Activated CD4-positive, alpha-beta memory T cell treated with anti-CD3 and anti-CD28 coated beads, Interleukin-2, amount 10 ng/mL, durations not matched to agents 7 days and 5 days (primary cell): ENCODE measurements around the gene WDR70. TPM values are rescaled to one million over a fixed set of nuclear protein-coding genes. Genes with fewer than 3 reads are reported as not detected.
"Not testable (repeated sequence)": the region's sequence is repeated elsewhere in the genome, so short reads cannot be mapped to it uniquely, and the experiment has no call there.

Source experiments
- CTCF ChIA-PET: fragments of 350-600 bp; sonication (Branson Sonifier 250); formaldehyde crosslinking; loops from one replicate; lab custom pipeline; 2021; ENCODE audit warnings: antibody characterized with exemption, inconsistent platforms; lab: Charles Lee
- POLR2A ChIA-PET: fragments of 350-600 bp; sonication (Branson Sonifier 250); formaldehyde crosslinking; loops from one replicate; lab custom pipeline; 2021; ENCODE audit warnings: antibody characterized with exemption; lab: Charles Lee
- DNase-seq: peaks from one replicate; pipeline ENCODE4 v3.0.0-alpha.2; 2020
- H3K27ac Mint-ChIP-seq: one replicate; pipeline ENCODE4 v1.8.0; 2021; ENCODE audit warnings: mild to moderate bottlenecking, mixed read lengths
- H3K27me3 Mint-ChIP-seq: one replicate; pipeline ENCODE4 v1.8.0; 2021; ENCODE audit warnings: mixed read lengths
- H3K36me3 Mint-ChIP-seq: one replicate; pipeline ENCODE4 v1.8.0; 2021; ENCODE audit warnings: low read depth, mixed read lengths
- H3K4me1 Mint-ChIP-seq: one replicate; pipeline ENCODE4 v1.8.0; 2021; ENCODE audit warnings: mixed read lengths
- H3K4me3 Mint-ChIP-seq: one replicate; pipeline ENCODE4 v1.8.0; 2021; ENCODE audit warnings: mild to moderate bottlenecking, mixed read lengths
- H3K9me3 Mint-ChIP-seq: one replicate; pipeline ENCODE4 v1.8.0; 2021; ENCODE audit warnings: mixed read lengths
- total RNA-seq, 2 experiments: library from RNA; stranded (reverse); gene quantifications; one replicate each; pipeline ENCODE4 v1.2.3, GENCODE V29; 2021

WDR70 gene
- total RNA-seq, 2 experiments from 2014 or later, result 25.7 to 26.9 TPM

- peaks cover 4% of the 10 kb centered on the region for H3K9me3 Mint-ChIP-seq
- ChIA-PET CTCF (no interaction called here), POLR2A (no interaction called here)
These were observed 407.9 kb downstream of the WDR70 start for GRCh38 chr5:37786862-37787519.

GRCh38 chr5:37787742-37788141 is 408.6 kb downstream of the WDR70 start:
- ChIA-PET CTCF (interaction anchor here (0.6 kb wide), 1 partner anchor 373 kb away, joined by 3 read pairs; no protein-coding TSS in a partner anchor), POLR2A (no interaction called here)
- no peaks in the 10 kb centered on the region for H3K36me3 Mint-ChIP-seq

More at GRCh38 chr5:37786862-37787519, 407.9 kb downstream of the WDR70 start:
- Mint-ChIP-seq H3K27me3 (peaks cover 12% of the 10 kb centered on the region), H3K27ac (no peak overlapping the region), H3K4me3 (no peak overlapping the region), H3K4me1 (no peaks in the 10 kb centered on the region), H3K36me3 (no peaks in the 10 kb centered on the region)
- no peak for DNase-seq

GRCh38 chr5:37789991-37790390 is 410.9 kb downstream of the WDR70 start:
- H3K36me3 Mint-ChIP-seq, result peaks cover 5% of the 10 kb centered on the region
- H3K27me3 Mint-ChIP-seq, result peaks cover 7% of the 10 kb centered on the region
- H3K27ac Mint-ChIP-seq, result no peak overlapping the region
- no peak overlapping the region for H3K4me3 Mint-ChIP-seq
- POLR2A ChIA-PET, result no interaction called here
- no peak for DNase-seq
- CTCF ChIA-PET, result no interaction called here
- peaks cover 13% of the 10 kb centered on the region for H3K9me3 Mint-ChIP-seq
- no peaks in the 10 kb centered on the region for H3K4me1 Mint-ChIP-seq

More at GRCh38 chr5:37787742-37788141, 408.6 kb downstream of the WDR70 start:
- H3K27me3 Mint-ChIP-seq, result peaks cover 6% of the 10 kb centered on the region
- DNase-seq, result no peak
- peaks cover 4% of the 10 kb centered on the region for H3K9me3 Mint-ChIP-seq
- H3K4me1 Mint-ChIP-seq, result no peaks in the 10 kb centered on the region
- no peak overlapping the region for H3K27ac Mint-ChIP-seq
- H3K4me3 Mint-ChIP-seq, result no peak overlapping the region

- ChIA-PET CTCF (interaction anchor here (1.2 kb wide), 1 partner anchor 16 kb away, joined by 4 read pairs; no protein-coding TSS in a partner anchor), POLR2A (no interaction called here)
- Mint-ChIP-seq H3K27me3 (peaks cover 5% of the 10 kb centered on the region), H3K9me3 (peaks cover 16% of the 10 kb centered on the region), H3K4me1 (no peaks in the 10 kb centered on the region), H3K27ac (no peak overlapping the region), H3K36me3 (peaks cover 5% of the 10 kb centered on the region), H3K4me3 (no peak overlapping the region)
- no peak for DNase-seq
These were observed 412.2 kb downstream of the WDR70 start for GRCh38 chr5:37791321-37791720.

GRCh38 chr5:37792975-37793631 is 414.0 kb downstream of the WDR70 start:
- DNase-seq, result no peak
- POLR2A ChIA-PET, result no interaction called here
- no peak overlapping the region for H3K27ac Mint-ChIP-seq
- H3K4me3 Mint-ChIP-seq, result no peak overlapping the region
- peaks cover 5% of the 10 kb centered on the region for H3K36me3 Mint-ChIP-seq
- CTCF ChIA-PET, result no interaction called here
- peaks cover 16% of the 10 kb centered on the region for H3K9me3 Mint-ChIP-seq
- H3K4me1 Mint-ChIP-seq, result no peaks in the 10 kb centered on the region
- peaks cover 8% of the 10 kb centered on the region for H3K27me3 Mint-ChIP-seq

GRCh38 chr5:37795292-37795691 is 416.2 kb downstream of the WDR70 start:
- POLR2A ChIA-PET, H3K27me3 Mint-ChIP-seq, H3K36me3 Mint-ChIP-seq, H3K4me1 Mint-ChIP-seq, H3K27ac Mint-ChIP-seq, CTCF ChIA-PET, H3K4me3 Mint-ChIP-seq, DNase-seq: not testable (repeated sequence)
- peaks cover 16% of the 10 kb centered on the region for H3K9me3 Mint-ChIP-seq

- H3K4me1 Mint-ChIP-seq, POLR2A ChIA-PET, H3K27me3 Mint-ChIP-seq, H3K27ac Mint-ChIP-seq, H3K4me3 Mint-ChIP-seq, DNase-seq, H3K36me3 Mint-ChIP-seq, CTCF ChIA-PET: not testable (repeated sequence)
- peaks cover 16% of the 10 kb centered on the region for H3K9me3 Mint-ChIP-seq
These were observed 417.3 kb downstream of the WDR70 start for GRCh38 chr5:37796435-37796834.

GRCh38 chr5:37799865-37800421 is 420.8 kb downstream of the WDR70 start:
- no peaks in the 10 kb centered on the region for H3K4me1 Mint-ChIP-seq
- no peak overlapping the region for H3K27ac Mint-ChIP-seq
- no peaks in the 10 kb centered on the region for H3K36me3 Mint-ChIP-seq
- H3K9me3 Mint-ChIP-seq, result peaks cover 3% of the 10 kb centered on the region
- peaks cover 6% of the 10 kb centered on the region for H3K27me3 Mint-ChIP-seq
- ChIA-PET CTCF (no interaction called here), POLR2A (no interaction called here)
- DNase-seq, result no peak
- no peak overlapping the region for H3K4me3 Mint-ChIP-seq

GRCh38 chr5:37801521-37801920 is 422.4 kb downstream of the WDR70 start:
- DNase-seq, result no peak
- H3K36me3 Mint-ChIP-seq, result no peaks in the 10 kb centered on the region
- no peak overlapping the region for H3K27ac Mint-ChIP-seq
- CTCF ChIA-PET, result no interaction called here
- H3K27me3 Mint-ChIP-seq, result peaks cover 13% of the 10 kb centered on the region
- H3K4me1 Mint-ChIP-seq, result no peaks in the 10 kb centered on the region
- POLR2A ChIA-PET, result no interaction called here
- H3K4me3 Mint-ChIP-seq, result no peak overlapping the region
- H3K9me3 Mint-ChIP-seq, result no peaks in the 10 kb centered on the region

Other genes with a start within 250 kb of the WDR70 start
- gene CPLANE1, start 129.9 kb upstream of the WDR70 start, total RNA-seq, result 1 to 10 TPM; 5.5 to 5.8 TPM
- gene NUP155, start 8.2 kb upstream of the WDR70 start, total RNA-seq, result 10 to 100 TPM; 41.3 to 45.9 TPM